Gastrocnemius medialis (tissue), 4 donors: ENCODE results near the gene MTERF1. TPM values are rescaled to one million over a fixed set of nuclear protein-coding genes. Genes with fewer than 3 reads are reported as not detected.

Source experiments
- ATAC-seq, 2 donors: fragments of 150-250 bp; one replicate each; pipeline ENCODE4 v1.9.1; 2016
- DNase-seq, 2 donors: peaks; one replicate each; pipeline ENCODE4 v3.0.0-alpha.2; 2019
- H3K27ac ChIP-seq, 4 donors: fragments of 200-600 bp; sonication (generic); 1 replicate in 1 of 4; 2 replicates in 3 of 4; pipeline ENCODE4 v1.5.1; 2016 to 2018; ENCODE audit warnings: mild to moderate bottlenecking in 2 of 4, moderate library complexity in 1 of 4
- H3K27me3 ChIP-seq, 3 donors: fragments of 200-600 bp; sonication (generic) in 2 of 3; 1 replicate in 1 of 3; 2 replicates in 2 of 3; pipeline versions ENCODE4 v1.5.1 to v1.6.0; 2016 to 2019; ENCODE audit warnings: mild to moderate bottlenecking in 1 of 3, moderate library complexity in 1 of 3
- H3K36me3 ChIP-seq, 2 donors: fragments of 200-600 bp; sonication (generic) in 1 of 2; one replicate each; pipeline ENCODE4 v1.5.1; 2017 to 2018
- H3K4me1 ChIP-seq, 2 donors: fragments of 200-600 bp; sonication (generic) in 1 of 2; one replicate each; pipeline ENCODE4 v1.5.1; 2016 to 2017; ENCODE audit warnings: mild to moderate bottlenecking in 2 of 2
- H3K4me3 ChIP-seq, 4 donors: fragments of 200-600 bp; sonication (generic) in 3 of 4; 1 replicate in 1 of 4; 2 replicates in 3 of 4; pipeline ENCODE4 v1.5.1; 2016 to 2019; ENCODE audit warnings: mild to moderate bottlenecking in 2 of 4
- H3K9me3 ChIP-seq, 3 donors: fragments of 200-600 bp; sonication (generic) in 2 of 3; 1 replicate in 1 of 3; 2 replicates in 2 of 3; pipeline ENCODE4 v1.5.1; 2016 to 2019
- CTCF ChIP-seq, 5 experiments: fragments of 450-650 bp in 3 of 5; fragments of 200-600 bp in 2 of 5; sonication (generic) in 2 of 5; IDR thresholded peaks in 4 of 5; conservative IDR thresholded peaks in 1 of 5; 1 replicate in 4 of 5; 2 replicates in 1 of 5; pipeline ENCODE4 v1.5.1; 2016 to 2019; ENCODE audit warnings: antibody characterized with exemption in 5 of 5, mild to moderate bottlenecking in 3 of 5, moderate library complexity in 3 of 5
- POLR2A ChIP-seq, 2 donors: fragments of 450-650 bp; IDR thresholded peaks; one replicate each; pipeline ENCODE4 v1.6.1; 2017; ENCODE audit warnings: antibody characterized with exemption in 2 of 2, mild to moderate bottlenecking in 2 of 2, moderate library complexity in 2 of 2
- in situ Hi-C, 4 donors: fragments of 200-750 bp; cut with MboI; loops; one replicate each; pipeline versions ENCODE4 v1.15.0 to v1.8.0; 2017; ENCODE audit warnings: low sequenced_read_pairs in 4 of 4
- intact Hi-C: fragments of 100-400 bp; cut with DNase I; formaldehyde crosslinking; loops from one replicate; pipeline ENCODE4 v1.15.1; 2023; ENCODE audit warnings: low total_unique reads
- total RNA-seq, 4 donors: library from RNA; depleted of rRNA; stranded (reverse); fragments of >200 nt; gene quantifications; one replicate each; pipeline versions ENCODE4 v1.1.0 to v1.2.3, GENCODE V29; 2016

Gene MTERF1
- total RNA-seq, 4 donors from 2014 or later = 3.3 to 5.5 (median 3.7) TPM

GRCh38 chr7:91835826-91836368 lies 44.6 kb downstream of the MTERF1 start:
- H3K27me3 ChIP-seq = no peaks in the 10 kb centered on the region
- no peak for TF ChIP-seq POLR2A (IDR thresholded peaks at IDR 0.05)
- no peak for TF ChIP-seq CTCF (IDR thresholded peaks at IDR 0.05 in 4 of 5, conservative IDR thresholded peaks at IDR 0.05 in 1 of 5)
- no peak overlapping the region for H3K4me3 ChIP-seq
- DNase-seq = no peak
- in situ Hi-C loops = no loop called here
- H3K27ac ChIP-seq = no peak overlapping the region
- ATAC-seq = no peak
- H3K9me3 ChIP-seq = no peaks in the 10 kb centered on the region
- intact Hi-C loops = no loop called here
- no peaks in the 10 kb centered on the region for H3K36me3 ChIP-seq
- no peaks in the 10 kb centered on the region for H3K4me1 ChIP-seq

- no peaks in the 10 kb centered on the region for H3K27me3 ChIP-seq
- H3K4me3 ChIP-seq = no peak overlapping the region
- intact Hi-C loops = no loop called here
- H3K36me3 ChIP-seq = no peaks in the 10 kb centered on the region
- H3K9me3 ChIP-seq = no peaks in the 10 kb centered on the region
- no peak for TF ChIP-seq POLR2A (IDR thresholded peaks at IDR 0.05)
- no peak for TF ChIP-seq CTCF (IDR thresholded peaks at IDR 0.05 in 4 of 5, conservative IDR thresholded peaks at IDR 0.05 in 1 of 5)
- no peak for DNase-seq
- no peaks in the 10 kb centered on the region for H3K4me1 ChIP-seq
- no peak overlapping the region for H3K27ac ChIP-seq
- in situ Hi-C loops = no loop called here
- no peak for ATAC-seq
Measured at GRCh38 chr7:91835091-91835825, 45.2 kb downstream of the MTERF1 start.

- no peaks in the 10 kb centered on the region for H3K4me1 ChIP-seq
- in situ Hi-C loops (no loop called here), intact Hi-C loops (no loop called here)
- H3K4me3 ChIP-seq = no peak overlapping the region
- no peak overlapping the region for H3K27ac ChIP-seq
- no peaks in the 10 kb centered on the region for H3K27me3 ChIP-seq
- H3K36me3 ChIP-seq = no peaks in the 10 kb centered on the region
- no peaks in the 10 kb centered on the region for H3K9me3 ChIP-seq
- ATAC-seq (no peak), DNase-seq (no peak)
- TF ChIP-seq POLR2A (IDR thresholded peaks at IDR 0.05) = no peak
- TF ChIP-seq CTCF (IDR thresholded peaks at IDR 0.05 in 4 of 5, conservative IDR thresholded peaks at IDR 0.05 in 1 of 5) = no peak
Measured at GRCh38 chr7:91832493-91833045, 47.9 kb downstream of the MTERF1 start.

- TF ChIP-seq CTCF (IDR thresholded peaks at IDR 0.05 in 4 of 5, conservative IDR thresholded peaks at IDR 0.05 in 1 of 5) = no peak
- no peak for TF ChIP-seq POLR2A (IDR thresholded peaks at IDR 0.05)
- ATAC-seq (no peak), DNase-seq (no peak)
- intact Hi-C loops = no loop called here
- Histone ChIP-seq H3K36me3 (no peaks in the 10 kb centered on the region), H3K9me3 (no peaks in the 10 kb centered on the region), H3K4me3 (no peak overlapping the region), H3K27ac (no peak overlapping the region), H3K4me1 (no peaks in the 10 kb centered on the region), H3K27me3 (no peaks in the 10 kb centered on the region)
- in situ Hi-C loops = no loop called here
Measured at GRCh38 chr7:91827169-91827568, 53.3 kb downstream of the MTERF1 start.
